ENCODE results near the gene SUGCT.
"Not testable (repeated sequence)": the region's sequence is repeated elsewhere in the genome, so short reads cannot be mapped to it uniquely, and the experiment has no call there.

SUGCT gene

GRCh38 chr7:40405991-40406390 is 271.2 kb downstream of the SUGCT start:
- no peak for DNase-seq (ENCODE audit: low spot score)

DNA sequence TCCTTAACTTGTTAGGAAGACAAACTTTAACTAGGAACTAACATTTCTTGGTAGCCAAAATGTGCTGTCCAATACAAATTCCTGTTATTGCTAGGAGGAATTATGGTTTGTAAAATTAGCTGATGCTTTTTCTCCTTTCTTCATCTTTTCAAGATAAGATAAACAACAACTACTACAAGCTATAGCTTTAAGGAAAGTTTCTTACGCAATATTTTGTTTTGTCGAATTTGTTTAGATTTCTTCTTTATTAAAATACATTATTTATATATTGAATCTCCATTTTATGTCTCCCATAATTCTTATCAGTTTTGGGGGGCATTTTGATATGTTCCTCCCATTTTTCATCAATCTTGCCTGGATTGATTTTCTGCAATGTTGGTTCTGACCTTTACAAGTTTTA is 277.5 kb downstream of the SUGCT start:
- DNase-seq (ENCODE audit: low spot score): no peak

GRCh38 chr7:40414704-40415103 is 279.9 kb downstream of the SUGCT start:
- not testable (repeated sequence) for DNase-seq (ENCODE audit: low spot score)

GRCh38 chr7:40418448-40418847 is 283.6 kb downstream of the SUGCT start:
- DNase-seq (ENCODE audit: low spot score): no peak

GRCh38 chr7:40418983-40419382 is 284.2 kb downstream of the SUGCT start:
- no peak for DNase-seq (ENCODE audit: low spot score)

DNA sequence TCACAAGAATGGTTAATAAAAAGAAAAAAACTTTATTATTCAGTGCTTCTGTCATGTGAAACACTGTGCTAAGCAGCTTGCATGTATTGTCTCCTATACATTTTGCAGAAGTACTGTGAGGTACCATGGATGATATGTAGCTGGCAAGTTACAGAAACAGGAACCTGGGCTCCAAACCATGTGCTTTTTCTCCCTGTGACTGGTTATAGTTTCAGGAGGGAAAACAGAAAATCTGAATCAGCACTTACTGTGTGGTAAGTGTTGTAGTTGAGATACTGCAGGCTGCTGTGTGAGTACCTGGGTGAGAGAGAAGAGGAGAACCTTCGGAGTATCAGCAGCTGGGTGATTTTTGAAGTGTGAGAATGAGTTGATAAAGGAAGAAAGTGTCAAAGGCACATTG is 285.0 kb downstream of the SUGCT start:
- DNase-seq (ENCODE audit: low spot score): no peak

GRCh38 chr7:40421433-40421832 is 286.6 kb downstream of the SUGCT start:
- DNase-seq (ENCODE audit: low spot score): no peak

- DNase-seq (ENCODE audit: low spot score): no peak
These were observed 290.9 kb downstream of the SUGCT start for GRCh38 chr7:40425696-40426095.

- DNase-seq (ENCODE audit: low spot score): no peak
These were observed 293.6 kb downstream of the SUGCT start for GRCh38 chr7:40428421-40428820.

GRCh38 chr7:40429826-40430225 is 295.0 kb downstream of the SUGCT start:
- no peak for DNase-seq (ENCODE audit: low spot score)

- no peak for DNase-seq (ENCODE audit: low spot score)
These were observed 297.2 kb downstream of the SUGCT start for GRCh38 chr7:40432046-40432445.

GRCh38 chr7:40436710-40437109 is 301.9 kb downstream of the SUGCT start:
- no peak for DNase-seq (ENCODE audit: low spot score)

- no peak for DNase-seq (ENCODE audit: low spot score)
These were observed 302.7 kb downstream of the SUGCT start for GRCh38 chr7:40437498-40437897.

GRCh38 chr7:40437936-40438634 is 303.3 kb downstream of the SUGCT start:
- no peak for DNase-seq (ENCODE audit: low spot score)

DNA sequence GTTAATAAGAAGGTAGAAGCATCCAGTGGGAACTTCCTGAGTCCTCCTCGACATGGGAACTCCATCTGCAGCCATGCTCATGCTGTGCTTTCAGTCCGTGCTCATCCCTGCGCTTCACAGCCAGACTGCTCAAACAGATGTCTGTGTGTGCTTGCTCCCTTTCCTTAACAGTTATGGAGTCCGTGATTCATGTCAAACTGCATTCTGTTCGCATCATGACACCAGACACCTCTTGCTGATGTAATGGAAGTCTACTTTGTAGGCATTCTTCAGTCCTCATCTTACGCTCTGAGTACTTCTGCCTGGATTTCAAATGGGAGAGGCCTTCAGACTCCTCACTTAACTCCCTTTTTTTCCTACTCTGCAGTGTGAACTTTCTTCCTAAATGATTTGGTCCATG is 304.9 kb downstream of the SUGCT start:
- DNase-seq (ENCODE audit: low spot score): no peak

DNA sequence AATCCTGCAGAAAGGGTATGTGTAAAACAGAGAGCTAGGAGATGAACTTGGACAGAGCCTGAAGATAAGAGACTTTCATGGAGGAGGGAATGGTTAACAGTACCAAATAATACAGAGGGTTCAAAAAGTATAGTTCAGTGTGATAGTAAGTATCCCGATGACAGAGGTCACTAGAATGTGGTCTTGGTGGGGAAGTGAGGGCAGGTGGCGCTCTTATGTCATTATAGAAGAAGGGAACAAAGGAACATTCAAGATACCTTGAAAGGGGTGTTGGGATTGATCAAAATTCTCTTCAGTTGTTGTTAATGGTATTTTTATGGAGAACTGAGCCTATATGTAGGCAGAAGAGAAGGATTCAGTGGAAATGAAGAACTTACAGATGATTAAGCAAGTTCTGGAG is 312.5 kb downstream of the SUGCT start:
- DNase-seq (ENCODE audit: low spot score): no peak

GRCh38 chr7:40455485-40455884 is 320.7 kb downstream of the SUGCT start:
- no peak for DNase-seq (ENCODE audit: low spot score)

- DNase-seq (ENCODE audit: low spot score): no peak
These were observed 323.1 kb downstream of the SUGCT start for GRCh38 chr7:40457776-40458480.

GRCh38 chr7:40463446-40463845 is 328.6 kb downstream of the SUGCT start:
- no peak for DNase-seq (ENCODE audit: low spot score)

- DNase-seq (ENCODE audit: low spot score): no peak
These were observed 334.4 kb downstream of the SUGCT start for GRCh38 chr7:40468891-40469864.

DNA sequence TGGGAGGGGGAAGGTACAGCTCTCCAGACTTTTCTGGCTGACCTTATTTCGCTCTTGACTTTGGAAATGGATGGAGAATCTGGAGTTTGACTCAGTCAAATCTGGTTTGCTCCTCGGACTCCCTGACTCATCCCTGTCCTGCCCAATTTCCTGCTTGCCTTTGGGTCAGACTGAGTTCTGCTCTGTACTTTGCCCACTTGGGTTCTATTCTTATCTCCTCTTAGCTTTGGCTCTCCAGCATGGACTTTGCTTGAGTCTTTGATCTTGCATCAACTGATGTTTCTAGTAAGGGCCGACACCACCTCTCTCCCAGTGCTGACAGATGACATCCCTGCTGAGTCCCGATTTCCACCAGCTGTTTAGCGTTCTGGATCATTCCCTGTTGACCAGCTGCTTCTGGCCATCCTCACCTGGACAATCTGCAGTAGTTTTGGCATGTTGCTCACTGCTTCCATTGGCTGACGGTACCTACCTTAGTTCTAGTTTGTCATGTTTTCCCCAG is 335.3 kb downstream of the SUGCT start:
- DNase-seq (ENCODE audit: low spot score): no peak

- DNase-seq (ENCODE audit: low spot score): no peak
These were observed 336.0 kb downstream of the SUGCT start for GRCh38 chr7:40470817-40471216.
